ENCODE data around the gene DHRS7B. TPM values are rescaled to one million over a fixed set of nuclear protein-coding genes. Genes with fewer than 3 reads are reported as not detected.
A peak's percentile ranks its signal among the peaks of the same experiment; 100 is the strongest.

The DHRS7B gene
- total RNA-seq, 6 experiments from 2014 or later = 10.1 to 34.2 (median 14.8) TPM

- ATAC-seq (peak in 2 of 4 donors; percentile 25 to 39), DNase-seq (no peak)
- Histone ChIP-seq H3K9me3 (no peaks in the 10 kb centered on the region), H3K27me3 (no peaks in the 10 kb centered on the region), H3K4me3 (no peak overlapping the region), H3K27ac (no peak overlapping the region), H3K36me3 (no peaks in the 10 kb centered on the region), H3K4me1 (peaks cover 0 to 10% (median 0%) of the 10 kb centered on the region in 4 donors)
- WGBS (ENCODE audit: insufficient coverage, low coverage, low lambda C conversion rate, missing lambda C conversion rate) = 57% methylated on average over 9 of the region's 9 CpGs
- TF ChIP-seq, protein P1, sequence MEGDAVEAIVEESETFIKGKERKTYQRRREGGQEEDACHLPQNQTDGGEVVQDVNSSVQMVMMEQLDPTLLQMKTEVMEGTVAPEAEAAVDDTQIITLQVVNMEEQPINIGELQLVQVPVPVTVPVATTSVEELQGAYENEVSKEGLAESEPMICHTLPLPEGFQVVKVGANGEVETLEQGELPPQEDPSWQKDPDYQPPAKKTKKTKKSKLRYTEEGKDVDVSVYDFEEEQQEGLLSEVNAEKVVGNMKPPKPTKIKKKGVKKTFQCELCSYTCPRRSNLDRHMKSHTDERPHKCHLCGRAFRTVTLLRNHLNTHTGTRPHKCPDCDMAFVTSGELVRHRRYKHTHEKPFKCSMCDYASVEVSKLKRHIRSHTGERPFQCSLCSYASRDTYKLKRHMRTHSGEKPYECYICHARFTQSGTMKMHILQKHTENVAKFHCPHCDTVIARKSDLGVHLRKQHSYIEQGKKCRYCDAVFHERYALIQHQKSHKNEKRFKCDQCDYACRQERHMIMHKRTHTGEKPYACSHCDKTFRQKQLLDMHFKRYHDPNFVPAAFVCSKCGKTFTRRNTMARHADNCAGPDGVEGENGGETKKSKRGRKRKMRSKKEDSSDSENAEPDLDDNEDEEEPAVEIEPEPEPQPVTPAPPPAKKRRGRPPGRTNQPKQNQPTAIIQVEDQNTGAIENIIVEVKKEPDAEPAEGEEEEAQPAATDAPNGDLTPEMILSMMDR (IDR thresholded peaks at IDR 0.05) = peak; percentile 44 to 59 (median 55)
- TF ChIP-seq POLR2A (IDR thresholded peaks at IDR 0.05) = no peak
- intact Hi-C loops (cut with DNase I) = loop anchor here in 1 of 2 donors (10.0 kb wide), 1 partner anchor 126 kb away; the partner anchor contains the start of gene NATD1
These were observed 2.4 kb downstream of the DHRS7B start for GRCh38 chr17:21129023-21129681.

- Histone ChIP-seq H3K36me3 (no peaks in the 10 kb centered on the region), H3K9me3 (no peaks in the 10 kb centered on the region), H3K4me3 (no peak overlapping the region), H3K27me3 (no peaks in the 10 kb centered on the region), H3K4me1 (peaks cover 0 to 9% (median 0%) of the 10 kb centered on the region in 4 donors), H3K27ac (no peak overlapping the region)
- DNase-seq (no peak), ATAC-seq (no peak)
- TF ChIP-seq, protein P1 (IDR thresholded peaks at IDR 0.05) = no peak
- no peak for TF ChIP-seq POLR2A (IDR thresholded peaks at IDR 0.05)
- intact Hi-C loops (cut with DNase I) = no loop called here
- WGBS (ENCODE audit: insufficient coverage, low coverage, low lambda C conversion rate, missing lambda C conversion rate) = 67% methylated on average over 3 of the region's 4 CpGs
These were observed 4.4 kb downstream of the DHRS7B start for GRCh38 chr17:21131137-21131536.

GRCh38 chr17:21132428-21132827, 5.7 kb downstream of the DHRS7B start:
- Histone ChIP-seq H3K4me1 (peaks cover 0 to 6% (median 0%) of the 10 kb centered on the region in 4 donors), H3K9me3 (no peaks in the 10 kb centered on the region), H3K36me3 (no peaks in the 10 kb centered on the region), H3K27ac (no peak overlapping the region), H3K4me3 (no peak overlapping the region), H3K27me3 (no peaks in the 10 kb centered on the region)
- DNase-seq = peak in 1 of 3 donors; percentile 62
- ATAC-seq = peak; percentile 66 to 86 (median 80)
- no CpG with 5 or more reads among the region's 1 CpG for WGBS (ENCODE audit: insufficient coverage, low coverage, low lambda C conversion rate, missing lambda C conversion rate)
- intact Hi-C loops (cut with DNase I) = no loop called here
- no peak for TF ChIP-seq POLR2A (IDR thresholded peaks at IDR 0.05)
- TF ChIP-seq, protein P1 (IDR thresholded peaks at IDR 0.05) = no peak

DNA sequence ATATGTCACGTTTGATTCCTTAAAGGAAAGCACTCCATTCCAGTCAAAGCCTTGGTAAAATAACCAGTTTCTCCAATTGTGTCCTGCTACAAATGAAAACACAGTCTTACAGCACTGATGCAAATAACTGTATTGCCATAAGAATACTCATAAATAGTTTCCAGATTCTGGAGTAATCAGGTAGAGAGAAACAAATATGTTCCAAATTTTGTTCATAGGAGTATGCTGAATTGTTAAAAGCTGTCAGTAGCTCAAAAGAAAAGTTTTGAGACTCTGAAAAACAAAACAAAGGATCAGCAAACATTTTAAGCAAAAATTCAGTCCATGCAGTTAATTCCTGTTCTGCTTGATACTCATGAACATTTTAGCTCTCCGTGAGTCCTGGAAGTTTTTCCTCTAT, 7.8 kb downstream of the DHRS7B start:
- no peak for DNase-seq
- TF ChIP-seq, protein P1 (IDR thresholded peaks at IDR 0.05) = no peak
- TF ChIP-seq POLR2A (IDR thresholded peaks at IDR 0.05) = no peak
- WGBS (ENCODE audit: insufficient coverage, low coverage, low lambda C conversion rate, missing lambda C conversion rate) = 65% methylated on average over 2 of the region's 2 CpGs
- ATAC-seq = no peak
- Histone ChIP-seq H3K27me3 (no peaks in the 10 kb centered on the region), H3K9me3 (no peaks in the 10 kb centered on the region), H3K4me3 (no peak overlapping the region), H3K27ac (no peak overlapping the region), H3K4me1 (no peaks in the 10 kb centered on the region), H3K36me3 (no peaks in the 10 kb centered on the region)
- intact Hi-C loops (cut with DNase I) = no loop called here

All from right lobe of liver (tissue), 6 donors.